Stimulated activated CD8-positive, alpha-beta memory T cell treated with anti-CD3 and anti-CD28 coated beads, Interleukin-4, amount 100 ng/mL, for 4 hours (primary cell): ENCODE measurements around the gene PPARGC1A.

Source experiments
- DNase-seq, 2 donors: peaks; one replicate each; pipeline ENCODE4 v3.0.0-alpha.2; 2020; ENCODE audit warnings: low read depth in 2 of 2, low spot score in 1 of 2

The PPARGC1A gene

DNA sequence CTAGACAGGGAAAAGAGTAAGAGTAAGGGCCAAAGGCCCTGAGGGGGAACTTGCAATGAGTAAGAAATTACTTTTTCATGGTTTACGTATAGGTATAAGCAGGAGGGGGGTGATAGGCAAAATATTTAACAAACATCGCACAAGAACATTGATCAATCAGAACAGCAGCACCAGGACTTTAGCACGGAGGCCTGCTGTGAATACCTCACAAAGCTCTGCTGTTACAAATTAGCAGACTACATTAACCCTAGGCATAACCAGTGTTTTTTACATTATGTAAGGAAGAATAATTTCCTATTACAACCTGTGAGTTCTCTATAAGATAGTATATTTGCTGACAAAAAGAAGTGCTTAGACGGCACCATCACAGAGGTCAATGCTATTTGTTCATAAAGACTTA lies 44.9 kb downstream of the PPARGC1A start:
- no peak for DNase-seq

DNA sequence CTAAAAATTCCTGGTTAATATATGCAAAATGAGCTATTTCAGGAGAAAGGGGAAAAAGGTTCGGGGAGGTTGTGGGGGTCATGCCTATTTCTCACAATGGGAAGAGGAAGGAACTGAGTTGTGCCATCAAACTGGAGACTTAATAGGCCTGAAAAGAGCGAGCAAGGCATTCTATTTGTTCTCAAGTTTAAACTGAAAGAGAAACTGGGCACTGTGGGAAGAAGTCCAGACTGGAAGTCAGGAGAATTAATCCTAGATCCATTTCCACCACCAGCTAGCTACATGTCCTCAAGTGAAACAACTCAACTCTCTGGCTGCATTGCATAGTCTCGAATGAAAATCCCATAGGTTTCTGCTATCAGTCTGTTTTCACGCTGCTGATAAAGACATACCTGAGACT lies 50.6 kb downstream of the PPARGC1A start:
- no peak for DNase-seq

DNA sequence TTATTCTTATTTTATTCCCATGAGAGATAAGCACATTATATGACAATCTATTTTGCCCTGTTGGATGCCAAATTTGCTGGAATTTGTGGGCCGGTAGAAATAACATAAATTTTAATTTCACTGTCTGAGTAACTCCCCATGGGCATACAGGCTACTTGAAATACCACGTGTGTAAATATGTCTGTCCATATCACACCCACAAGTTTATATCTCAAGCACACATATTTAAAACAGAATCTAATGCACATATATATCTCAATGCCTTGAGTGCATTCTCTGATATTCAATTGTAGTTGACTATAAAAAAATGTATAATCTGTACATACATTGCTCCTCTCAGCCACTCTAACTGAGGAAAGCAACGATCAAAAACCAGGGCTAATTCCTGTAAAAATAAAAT lies 51.2 kb downstream of the PPARGC1A start:
- no peak for DNase-seq

DNA sequence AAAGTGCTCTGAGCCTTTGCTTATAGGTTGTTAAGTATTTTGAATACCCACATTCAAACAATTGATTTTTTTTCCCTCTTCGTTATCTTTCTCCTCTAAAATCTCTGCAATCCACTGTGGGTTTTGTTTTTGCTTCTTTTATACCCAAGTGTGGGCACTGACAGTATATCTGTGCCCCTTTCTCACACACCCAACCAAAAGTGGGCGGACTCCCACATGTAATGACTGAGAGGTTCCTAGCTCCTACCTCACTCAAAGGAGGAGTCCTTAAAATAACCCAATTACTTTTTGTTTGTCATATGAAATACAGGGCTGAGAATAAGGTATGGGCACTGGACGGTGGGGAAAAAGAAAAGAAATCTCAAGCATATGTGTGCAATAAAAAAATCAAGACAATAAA lies 51.7 kb downstream of the PPARGC1A start:
- no peak for DNase-seq

DNA sequence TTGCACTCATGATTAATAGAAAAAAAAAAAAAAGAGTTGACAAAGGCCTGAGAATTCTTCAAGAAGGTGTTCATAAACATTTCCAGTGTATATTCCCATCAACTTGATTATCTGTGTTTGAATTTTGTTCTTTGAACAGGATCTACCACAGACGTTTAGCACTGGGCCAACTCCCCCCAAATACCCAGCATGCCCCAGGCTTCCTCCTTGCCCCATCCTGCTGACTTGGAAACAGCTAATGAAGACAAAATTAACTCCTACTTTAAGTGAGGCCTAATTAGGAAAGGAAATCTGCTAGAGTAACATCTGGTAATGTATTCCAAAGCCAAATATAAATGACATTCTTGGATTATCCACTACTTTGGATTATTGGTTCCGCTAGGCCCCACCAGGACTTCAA lies 52.5 kb downstream of the PPARGC1A start:
- DNase-seq = no peak

DNA sequence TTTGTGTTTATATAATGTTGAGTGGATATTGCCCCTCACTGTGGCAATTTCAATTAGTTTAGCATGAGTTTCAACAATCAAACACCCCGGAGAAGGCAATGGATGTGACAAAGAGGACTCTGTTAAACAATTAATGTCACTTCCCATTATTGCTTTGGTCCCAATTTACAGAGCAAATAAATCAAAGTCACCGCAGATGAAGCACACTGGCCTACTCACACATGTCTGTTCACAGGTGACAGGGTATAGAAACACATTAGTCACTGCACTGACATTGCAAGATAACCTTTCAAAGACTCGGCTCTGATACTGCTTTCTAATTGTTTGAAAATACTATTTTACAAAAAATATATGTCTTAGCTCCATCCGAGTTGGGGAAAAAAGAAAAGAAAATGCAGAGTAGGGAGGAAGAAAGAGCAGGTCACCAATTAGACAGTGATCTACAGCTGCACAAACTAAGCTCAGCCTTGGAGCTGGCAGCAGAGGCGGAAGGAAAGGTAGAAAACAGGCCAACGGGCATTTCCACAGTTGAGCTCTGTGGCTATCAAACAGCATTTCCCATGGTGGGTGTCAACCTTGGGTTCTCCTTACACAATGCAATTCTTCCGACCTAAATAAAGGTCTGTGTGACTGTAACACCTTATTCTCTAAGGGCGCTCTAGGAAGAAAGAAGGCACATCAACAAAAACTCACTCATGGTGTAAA lies 53.9 kb downstream of the PPARGC1A start:
- DNase-seq = no peak

DNA sequence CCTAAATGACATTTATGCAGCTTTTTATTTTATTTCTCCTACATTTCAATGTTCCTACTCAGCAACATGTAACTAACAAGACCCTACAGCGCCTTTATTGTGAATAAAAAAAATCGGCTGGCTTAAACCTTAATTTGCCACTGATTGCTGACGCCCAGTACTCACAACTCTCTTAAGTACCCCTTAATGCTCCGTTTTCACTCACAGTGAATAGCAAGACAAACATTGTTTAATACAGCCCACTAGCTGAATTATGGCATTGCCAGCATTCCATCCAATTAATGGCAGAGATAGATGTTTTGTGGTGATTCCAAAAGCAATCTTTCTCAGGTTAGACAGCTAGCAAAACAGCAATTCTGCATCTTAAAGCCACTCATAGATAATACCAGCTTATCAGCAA lies 61.1 kb downstream of the PPARGC1A start:
- DNase-seq = no peak

DNA sequence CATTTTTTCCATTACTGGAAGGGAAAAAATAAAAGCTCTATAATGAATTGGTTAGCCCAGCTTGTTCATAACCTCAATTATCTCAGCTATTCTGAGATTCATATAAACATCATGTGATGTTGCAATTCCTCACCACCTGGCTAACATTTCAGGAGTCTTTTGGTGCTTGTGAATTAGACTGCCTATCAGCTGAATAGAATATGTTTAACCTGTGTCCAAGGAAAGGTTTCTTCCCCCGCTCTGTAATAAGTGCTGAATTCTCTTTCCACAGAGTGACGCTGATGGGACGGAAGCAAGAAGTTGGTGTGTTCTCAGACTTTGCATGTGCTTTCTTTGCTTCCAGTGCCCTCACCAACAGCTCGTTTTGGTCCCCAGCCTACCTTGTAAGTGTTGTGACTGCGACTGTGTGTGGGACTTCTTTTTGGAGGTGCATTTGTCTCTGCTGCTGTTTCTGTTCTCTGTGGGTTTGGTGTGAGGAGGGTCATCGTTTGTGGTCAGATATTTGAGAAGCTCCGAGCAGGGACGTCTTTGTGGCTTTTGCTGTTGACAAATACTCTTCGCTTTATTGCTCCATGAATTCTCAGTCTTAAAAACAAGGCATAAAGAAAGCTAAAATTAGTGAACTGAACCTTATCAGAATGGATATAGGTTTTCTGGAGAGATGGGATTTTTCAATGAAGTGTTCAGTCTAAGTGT lies 61.7 kb downstream of the PPARGC1A start:
- no peak for DNase-seq

DNA sequence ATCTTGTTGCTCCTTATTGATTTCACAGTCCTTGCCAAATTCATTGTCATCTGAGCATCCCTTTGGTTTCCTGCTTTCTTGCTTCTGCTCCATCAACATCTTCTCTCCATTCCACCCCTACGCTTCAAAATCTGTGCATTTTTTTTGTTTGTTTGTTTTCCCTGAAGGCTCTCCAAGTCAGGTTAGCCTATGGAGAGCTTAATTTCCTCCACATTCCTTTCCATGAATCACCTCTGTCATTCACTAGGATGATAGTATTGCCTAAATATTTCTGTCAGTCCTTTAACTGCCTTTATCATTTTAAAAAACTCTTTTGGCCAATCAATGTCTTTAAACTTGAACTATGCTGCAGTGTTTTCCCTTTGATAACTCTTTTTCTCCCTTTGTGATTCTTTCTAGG lies 67.7 kb downstream of the PPARGC1A start:
- DNase-seq = no peak

DNA sequence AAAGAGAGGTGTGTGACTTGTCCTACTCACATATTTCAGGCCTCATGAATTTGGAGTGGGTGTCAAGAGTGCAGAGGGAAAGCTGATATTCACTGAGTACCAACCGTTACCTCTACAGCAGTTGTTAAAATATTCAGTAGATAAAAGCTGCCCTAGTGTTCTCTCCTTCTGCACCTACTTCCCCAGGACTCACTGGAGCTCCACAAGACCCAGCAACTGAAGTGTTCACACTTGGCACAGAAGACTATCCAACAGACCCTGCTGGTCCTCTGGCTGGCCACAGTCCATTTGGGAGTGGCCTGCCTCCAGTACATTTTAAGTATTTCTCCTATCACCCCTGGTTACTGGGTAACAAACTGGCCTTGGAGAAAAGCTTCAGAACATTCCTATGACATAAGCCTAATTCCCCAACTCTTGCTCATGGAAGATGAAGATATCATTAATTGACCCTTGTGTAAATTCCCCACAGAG lies 70.8 kb downstream of the PPARGC1A start:
- DNase-seq = no peak

DNA sequence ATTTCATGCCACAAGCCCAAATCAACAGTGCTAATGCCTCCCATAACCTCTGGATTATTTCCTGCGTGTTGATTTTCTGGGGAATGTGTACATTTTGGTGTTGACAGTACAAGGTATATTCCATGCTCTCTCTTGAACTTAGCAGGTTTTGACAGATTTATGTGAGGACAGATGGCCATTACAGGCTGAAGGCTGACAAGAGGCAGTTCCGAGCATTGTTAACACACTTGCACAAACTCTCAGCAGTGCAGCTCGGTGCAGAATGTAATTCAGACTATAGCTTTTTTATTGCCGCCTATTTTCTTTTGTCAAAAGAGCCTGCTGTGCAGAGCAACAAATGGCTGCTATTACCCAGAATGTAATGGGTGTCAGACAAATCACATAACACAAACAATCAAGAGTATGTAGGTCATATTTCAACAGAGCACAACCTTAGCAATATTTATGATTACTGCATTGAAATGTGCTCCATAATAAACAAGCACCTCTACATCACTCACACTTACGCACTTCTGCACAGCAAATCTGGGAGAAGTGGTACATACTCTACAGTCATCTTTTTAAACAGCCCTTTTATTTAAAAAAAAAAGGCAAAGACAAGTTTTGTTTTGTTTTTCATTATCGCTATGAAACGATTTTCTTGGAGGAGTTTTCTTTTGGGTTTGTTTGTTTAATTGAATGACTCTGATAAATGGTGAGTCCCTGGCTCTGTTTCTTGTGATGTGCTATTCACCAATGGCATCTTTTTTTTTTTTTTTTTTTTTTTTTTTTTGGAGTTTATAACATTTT lies 71.6 kb downstream of the PPARGC1A start:
- DNase-seq = no peak

DNA sequence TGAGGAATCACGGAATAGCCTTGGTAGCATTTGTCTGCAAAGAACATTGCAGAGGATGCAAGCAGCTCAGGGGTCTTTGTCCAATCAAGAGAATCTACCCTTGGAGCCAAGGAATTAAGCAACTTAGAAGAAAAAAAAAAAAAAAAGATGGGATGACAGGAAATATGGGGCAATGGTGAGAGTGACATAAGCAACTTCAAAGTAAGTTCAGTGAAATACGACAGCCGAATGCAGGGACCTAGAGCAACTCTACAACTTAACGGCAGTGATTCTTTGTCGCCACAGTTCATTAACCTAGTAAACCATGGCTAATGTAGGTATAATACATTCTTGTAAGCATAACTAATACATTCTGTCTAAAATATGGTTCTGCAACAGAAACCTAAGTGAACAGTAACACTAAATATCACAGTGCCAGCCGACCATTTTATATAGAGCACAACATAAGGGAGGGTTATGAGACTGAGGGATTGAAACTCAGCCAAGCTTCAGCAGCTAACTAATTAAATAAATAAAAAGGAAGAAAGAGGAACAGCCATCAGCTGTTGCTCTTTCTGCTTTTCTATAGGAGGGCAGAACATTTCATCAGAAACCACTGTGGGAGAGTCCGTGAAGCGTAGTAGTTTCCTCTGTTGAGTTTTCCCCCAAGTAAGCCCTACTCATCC lies 74.7 kb downstream of the PPARGC1A start:
- DNase-seq = no peak

DNA sequence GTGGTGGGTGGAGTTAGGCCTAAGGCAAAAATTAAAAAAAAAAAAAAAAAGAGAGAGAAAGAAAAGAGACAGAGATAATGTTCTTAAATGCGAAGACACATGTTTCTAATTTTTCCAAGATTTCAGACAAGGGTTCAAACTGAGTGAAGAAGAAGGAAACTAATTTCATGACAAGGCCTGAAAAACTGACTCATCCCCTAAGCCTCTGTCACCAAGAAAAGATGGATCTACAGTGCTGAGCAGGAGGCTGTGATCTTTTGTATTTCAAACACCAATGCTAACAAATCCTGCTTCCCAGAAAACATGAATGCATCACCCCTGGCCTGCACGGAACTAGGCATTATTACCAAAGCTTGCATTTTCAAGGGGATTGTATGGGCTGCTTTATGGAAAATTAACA lies 75.3 kb downstream of the PPARGC1A start:
- no peak for DNase-seq

DNA sequence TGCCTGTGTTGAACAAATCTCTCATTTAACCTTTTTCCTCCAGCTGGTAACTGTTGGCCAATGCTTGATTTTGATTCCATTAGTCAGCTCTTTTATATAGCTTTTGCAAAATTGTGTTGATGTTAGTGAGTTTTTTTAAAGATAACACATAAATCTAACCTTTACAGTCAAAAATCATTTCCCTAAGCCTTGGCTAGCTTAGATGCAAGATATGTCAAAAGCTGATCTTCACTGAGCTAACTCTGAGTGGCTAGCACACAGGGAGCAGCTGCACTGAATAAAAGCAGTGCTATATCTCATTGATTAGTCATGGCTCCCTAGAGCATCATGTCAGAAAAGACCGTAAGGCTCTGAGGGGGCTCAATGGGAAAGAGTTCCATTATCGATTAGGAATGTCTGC lies 78.7 kb downstream of the PPARGC1A start:
- no peak for DNase-seq

DNA sequence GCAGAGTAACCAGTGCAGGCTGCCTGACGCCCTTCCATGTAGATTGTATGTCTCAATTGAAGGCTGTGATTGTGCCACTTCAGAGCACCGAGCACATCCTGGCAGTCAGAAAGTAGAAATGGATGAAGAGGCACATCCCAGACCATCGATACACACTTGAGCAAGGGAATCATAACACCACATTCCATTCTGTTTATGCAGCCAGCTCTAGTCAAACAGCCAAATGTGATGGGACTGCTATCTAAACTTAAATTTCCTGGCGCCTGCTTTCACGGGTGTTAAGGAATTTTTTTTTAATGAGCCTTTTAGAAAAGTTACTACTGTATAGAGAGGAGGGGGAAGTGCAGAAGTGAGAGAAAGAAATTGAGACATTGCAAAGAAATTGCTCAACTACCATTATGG lies 84.4 kb downstream of the PPARGC1A start:
- no peak for DNase-seq

DNA sequence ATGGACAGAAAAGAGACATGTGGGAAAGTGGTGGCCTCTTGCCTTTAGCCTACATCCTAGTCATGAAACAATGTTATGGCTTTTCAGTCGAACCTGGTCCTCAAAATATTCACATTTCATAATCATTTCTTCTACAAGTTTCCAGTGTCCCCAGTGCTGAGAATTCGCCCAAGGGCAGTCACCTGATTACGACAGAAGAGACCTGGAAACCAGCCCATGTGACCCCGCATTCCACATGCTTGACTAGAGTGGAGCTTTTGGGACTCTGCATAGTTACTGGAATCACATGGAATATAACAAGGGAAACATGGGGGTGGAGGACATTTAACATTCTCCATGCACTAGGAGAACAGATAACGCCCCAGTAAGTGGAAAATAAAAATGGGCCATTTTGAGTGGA lies 100.1 kb downstream of the PPARGC1A start:
- no peak for DNase-seq

DNA sequence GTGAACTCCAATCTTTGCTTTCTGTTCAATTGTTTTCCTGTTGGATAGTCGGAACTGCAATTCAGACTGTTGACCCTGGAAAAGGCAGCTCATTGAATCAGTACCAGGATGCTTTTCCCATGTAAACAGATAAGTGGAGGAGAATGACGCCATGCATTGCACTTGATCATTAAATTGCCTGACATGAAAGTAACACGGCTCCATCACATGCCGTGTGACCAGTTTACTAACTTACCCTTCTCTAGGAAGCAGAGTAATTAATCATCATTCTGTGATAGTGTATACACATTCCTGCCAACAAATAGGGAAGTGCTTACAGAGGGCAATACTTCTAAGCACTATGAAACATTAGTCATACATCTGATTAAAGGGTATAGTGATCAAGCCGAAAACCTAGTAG lies 101.4 kb downstream of the PPARGC1A start:
- no peak for DNase-seq

DNA sequence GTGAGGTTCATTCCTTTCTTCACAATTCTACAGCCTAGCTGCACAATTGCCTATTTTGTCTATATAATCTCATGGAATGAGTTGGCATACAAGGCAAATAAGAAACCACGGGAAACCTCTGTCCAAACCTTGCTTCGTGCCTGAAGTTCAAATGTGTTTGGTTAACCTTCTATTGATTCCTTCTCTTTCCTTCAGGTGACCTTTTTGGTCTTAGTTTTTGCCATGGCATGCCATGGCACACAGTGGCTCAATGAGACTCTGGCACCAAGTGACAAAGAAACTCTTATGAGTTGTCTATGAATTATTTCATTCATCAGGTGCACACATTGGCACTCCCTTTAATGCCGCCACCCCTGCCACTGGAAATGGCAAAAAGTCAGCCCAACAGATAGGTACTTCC lies 101.8 kb downstream of the PPARGC1A start:
- no peak for DNase-seq

DNA sequence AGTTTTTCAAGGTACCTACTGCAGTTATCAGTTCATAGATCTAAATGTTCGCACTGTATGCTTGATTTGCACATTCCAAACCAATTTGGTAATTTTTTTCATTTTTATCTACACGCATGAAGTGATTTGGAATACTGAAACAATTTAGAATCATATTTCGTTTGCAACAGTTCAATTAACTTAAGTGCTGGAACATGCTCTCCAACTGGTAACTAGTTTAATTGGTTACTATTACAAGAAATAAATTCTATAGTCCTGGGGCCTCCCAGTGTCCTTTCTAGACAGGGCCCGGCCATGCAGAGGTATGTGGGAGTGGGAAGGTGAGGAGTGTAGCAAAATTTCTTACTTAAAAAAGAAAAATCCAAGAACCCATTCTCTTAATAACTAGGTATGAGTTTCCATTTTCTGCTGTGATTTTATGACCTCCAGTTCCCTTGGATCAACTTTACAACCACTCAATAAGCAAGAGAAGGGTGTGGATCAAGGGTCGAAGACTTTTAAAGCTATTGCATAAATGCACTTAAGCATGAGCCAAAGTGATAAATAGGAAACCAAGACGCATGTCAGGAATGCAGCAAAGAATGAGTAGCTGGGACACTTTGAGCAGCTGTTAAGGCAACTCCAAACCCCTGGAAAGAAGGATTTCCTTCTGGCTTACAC lies 106.9 kb downstream of the PPARGC1A start:
- DNase-seq = no peak

DNA sequence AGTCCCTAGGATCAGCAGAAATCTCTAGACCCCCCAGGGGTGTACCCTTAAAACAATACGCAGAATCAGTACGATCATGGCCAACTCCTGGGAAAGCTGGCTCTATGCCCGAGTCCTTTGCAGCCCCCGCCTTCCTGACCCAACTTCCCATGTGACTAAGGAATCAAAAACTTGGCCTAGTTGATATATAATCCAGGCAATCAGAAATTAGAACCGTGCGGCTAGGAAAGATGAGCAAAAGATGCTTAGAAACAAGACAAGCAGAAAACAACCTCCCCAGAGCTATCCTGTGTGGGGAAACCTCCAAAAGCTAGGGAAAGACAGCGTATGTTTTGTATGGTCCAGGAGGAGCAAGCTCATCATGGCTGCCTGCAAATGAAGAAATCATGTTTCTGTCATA lies 110.0 kb downstream of the PPARGC1A start:
- DNase-seq = no peak

DNA sequence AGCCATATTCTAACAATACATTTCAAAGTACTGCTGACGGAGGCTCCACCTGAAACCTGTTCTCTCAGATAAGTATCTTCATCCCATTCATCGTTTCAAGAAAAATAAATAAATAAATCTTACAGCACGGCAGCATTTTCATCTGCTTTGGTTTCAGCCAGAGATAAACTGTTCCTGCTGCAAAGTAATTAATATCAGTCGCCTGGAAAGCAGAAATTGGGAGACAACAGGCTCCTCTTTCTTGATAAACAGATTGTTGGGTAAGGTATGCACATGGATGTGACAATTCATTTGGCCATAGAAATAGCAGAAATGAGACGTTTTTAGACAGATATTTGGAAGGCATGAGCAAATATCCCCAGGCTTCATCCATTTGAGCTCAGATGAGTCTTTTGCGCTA lies 110.4 kb downstream of the PPARGC1A start:
- no peak for DNase-seq
